Lower leg skin (tissue), 4 donors: ENCODE data around the gene HBG1. TPM values are rescaled to one million over a fixed set of nuclear protein-coding genes. Genes with fewer than 3 reads are reported as not detected.

Experiments used
- DNase-seq, 2 donors: peaks; one replicate each; pipeline ENCODE4 v3.0.0-alpha.2; 2019; ENCODE audit warnings: low spot score in 2 of 2
- H3K4me3 ChIP-seq: fragments of 200-600 bp; sonication (generic); 2 replicates; pipeline ENCODE4 v1.5.1; 2017; ENCODE audit warnings: mild to moderate bottlenecking, low read depth; ENCODE audit not compliant: poor library complexity, severe bottlenecking
- CTCF ChIP-seq, 3 donors: fragments of 450-650 bp; IDR thresholded peaks; one replicate each; pipeline ENCODE4 v1.5.1; 2016; ENCODE audit warnings: antibody characterized with exemption in 3 of 3, mild to moderate bottlenecking in 3 of 3, moderate library complexity in 2 of 3
- POLR2A ChIP-seq, 2 donors: fragments of 450-650 bp; IDR thresholded peaks; one replicate each; pipeline ENCODE4 v1.6.1; 2016 to 2017; ENCODE audit warnings: antibody characterized with exemption in 2 of 2, mild to moderate bottlenecking in 1 of 2, moderate library complexity in 1 of 2
- WGBS, 2 donors: methylation state at CpG; one replicate each; pipeline ENCODE4 v1.1.5; 2018; 5-methylcytosine and 5-hydroxymethylcytosine counted together
- intact Hi-C: fragments of 100-400 bp; cut with DNase I; formaldehyde crosslinking; loops from one replicate; pipeline ENCODE4 v1.15.0; 2023; ENCODE audit warnings: low total_unique reads
- total RNA-seq, 4 donors: library from RNA; depleted of rRNA; stranded (reverse); fragments of >200 nt; gene quantifications; one replicate each; pipeline ENCODE4 v1.1.0, GENCODE V29; 2016

Gene HBG1
- total RNA-seq, 4 donors from 2014 or later: not detected

DNA sequence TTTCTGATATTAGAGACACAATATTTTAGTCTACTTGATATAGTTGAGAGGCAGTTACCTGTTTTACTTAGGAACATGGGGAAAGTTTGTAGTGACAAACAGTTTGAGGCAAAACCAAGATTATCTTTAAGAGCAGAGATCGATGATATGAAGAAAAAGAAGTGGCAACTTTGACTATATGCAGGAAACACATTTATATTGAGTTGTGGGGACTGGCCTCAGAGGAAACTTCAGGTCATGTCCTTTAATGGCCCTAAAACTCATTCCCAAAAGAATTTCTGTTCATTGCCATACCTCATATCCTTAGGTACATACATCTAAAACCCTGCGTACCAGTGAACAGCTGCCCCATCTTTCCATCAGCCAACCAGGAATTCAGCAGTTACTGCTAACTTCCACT, 4.5 kb downstream of the HBG1 start:
- TF ChIP-seq CTCF (IDR thresholded peaks at IDR 0.05): no peak
- no peak for TF ChIP-seq POLR2A (IDR thresholded peaks at IDR 0.05)

GRCh38 chr11:5243816-5244180, 5.9 kb downstream of the HBG1 start:
- no peak for DNase-seq
- H3K4me3 ChIP-seq: no peak overlapping the region
- 78 to 79% methylated on average over 4 of the region's 4 CpGs for WGBS, 2 donors
- intact Hi-C loops: no loop called here
- TF ChIP-seq CTCF (IDR thresholded peaks at IDR 0.05) (no peak), POLR2A (IDR thresholded peaks at IDR 0.05) (no peak)

More for the DNA sequence above, 4.5 kb downstream of the HBG1 start:
- WGBS, 2 donors: 65 to 66% methylated on average over 2 of the region's 2 CpGs
- no peak for DNase-seq
- intact Hi-C loops: no loop called here
- H3K4me3 ChIP-seq: no peak overlapping the region

GRCh38 chr11:5242933-5243815, 6.5 kb downstream of the HBG1 start:
- H3K4me3 ChIP-seq: no peak overlapping the region
- no peak for DNase-seq
- TF ChIP-seq POLR2A (IDR thresholded peaks at IDR 0.05): no peak
- intact Hi-C loops: no loop called here
- WGBS, 2 donors: 69 to 75% methylated on average over 7 of the region's 7 CpGs

- intact Hi-C loops: no loop called here
- WGBS, 2 donors: 67 to 75% methylated on average over 2 of the region's 2 CpGs
- H3K4me3 ChIP-seq: no peak overlapping the region
- TF ChIP-seq CTCF (IDR thresholded peaks at IDR 0.05) (no peak), POLR2A (IDR thresholded peaks at IDR 0.05) (no peak)
- no peak for DNase-seq
Measured at GRCh38 chr11:5242208-5242607, 7.4 kb downstream of the HBG1 start.

- H3K4me3 ChIP-seq: no peak overlapping the region
- DNase-seq: no peak
- TF ChIP-seq CTCF (IDR thresholded peaks at IDR 0.05) (no peak), POLR2A (IDR thresholded peaks at IDR 0.05) (no peak)
- intact Hi-C loops: no loop called here
- WGBS, 2 donors: 66% methylated on average over 3 of the region's 3 CpGs
Measured at GRCh38 chr11:5241458-5241857, 8.2 kb downstream of the HBG1 start.

DNA sequence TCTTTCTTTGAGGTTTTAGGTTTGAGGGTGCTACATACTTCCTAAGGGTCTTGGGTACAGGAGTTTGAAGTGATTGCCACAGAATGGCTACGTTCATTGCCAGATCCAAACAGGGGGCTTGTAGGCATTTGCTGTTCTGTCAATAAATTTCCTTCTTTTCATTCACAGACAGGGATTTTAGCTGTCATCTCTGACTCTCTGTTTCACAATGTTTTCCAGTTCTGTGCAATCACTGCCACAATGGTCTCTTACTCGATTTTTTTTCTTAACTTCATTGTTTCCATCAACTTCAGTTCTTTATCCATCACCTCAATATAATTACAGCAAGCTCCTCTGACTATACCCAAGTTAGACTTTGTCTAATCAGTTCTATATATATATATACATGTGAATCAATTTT, 9.2 kb downstream of the HBG1 start:
- intact Hi-C loops: no loop called here
- no peak for DNase-seq
- 51 to 56% methylated on average over 2 of the region's 2 CpGs for WGBS, 2 donors
- H3K4me3 ChIP-seq: no peak overlapping the region
- TF ChIP-seq CTCF (IDR thresholded peaks at IDR 0.05) (no peak), POLR2A (IDR thresholded peaks at IDR 0.05) (no peak)
